LNCaP clone FGC (cell line): ENCODE measurements around the gene ZNF3.
A peak's percentile ranks its signal among the peaks of the same experiment; 100 is the strongest.

Source experiments
- DNase-seq: peaks from one replicate; pipeline ENCODE4 v3.0.0-alpha.2; 2011; ENCODE audit warnings: low read depth
- H3K4me3 ChIP-seq: 2 replicates; pipeline ENCODE4 v1.5.1; 2011; ENCODE audit warnings: mild to moderate bottlenecking, low read depth, low read length, control low read depth
- CTCF ChIP-seq: IDR thresholded peaks from 2 replicates; pipeline ENCODE4 v1.5.1; 2012; ENCODE audit warnings: mild to moderate bottlenecking; ENCODE audit not compliant: control insufficient read depth, insufficient read depth; ENCODE audit errors: extremely low read depth

ZNF3 gene

GRCh38 chr7:100100420-100101015, 19.0 kb upstream of the ZNF3 start:
- peak overlapping the region; percentile 64 for H3K4me3 ChIP-seq
- peak; percentile 97 for DNase-seq
- no peak for TF ChIP-seq CTCF

- H3K4me3 ChIP-seq = peak overlapping the region; percentile 64
- DNase-seq = no peak
- no peak for TF ChIP-seq CTCF
Observed at GRCh38 chr7:100099452-100099851, 17.9 kb upstream of the ZNF3 start.

GRCh38 chr7:100098913-100099312, 17.4 kb upstream of the ZNF3 start:
- no peak for DNase-seq
- peak overlapping the region; percentile 64; the same call in 1 of the 2 replicates for H3K4me3 ChIP-seq
- TF ChIP-seq CTCF = no peak

- H3K4me3 ChIP-seq = no peak overlapping the region
- TF ChIP-seq CTCF = no peak
- no peak for DNase-seq
Observed at GRCh38 chr7:100095704-100096103, 14.2 kb upstream of the ZNF3 start.

GRCh38 chr7:100095289-100095688, 13.8 kb upstream of the ZNF3 start:
- no peak for DNase-seq
- no peak for TF ChIP-seq CTCF

GRCh38 chr7:100093925-100094486, 12.5 kb upstream of the ZNF3 start:
- no peak for TF ChIP-seq CTCF
- no peak overlapping the region for H3K4me3 ChIP-seq
- DNase-seq = no peak

More at GRCh38 chr7:100095289-100095688, 13.8 kb upstream of the ZNF3 start:
- H3K4me3 ChIP-seq = no peak overlapping the region

- TF ChIP-seq CTCF = no peak
- no peak for DNase-seq
- no peak overlapping the region for H3K4me3 ChIP-seq
Observed at GRCh38 chr7:100093498-100093897, 12.0 kb upstream of the ZNF3 start.
